Astrocyte of the cerebellum (primary cell): Measurements from ENCODE around the gene FOXB1.

Experiments
- DNase-seq: peaks from one replicate; pipeline ENCODE4 v3.0.0-alpha.2; 2011; ENCODE audit warnings: low read depth
- H3K4me3 ChIP-seq: 2 replicates; pipeline ENCODE4 v1.5.1; 2011; ENCODE audit warnings: mild to moderate bottlenecking, low read depth, low read length, moderate library complexity
- in situ Hi-C: cut with HindIII; loops from 2 replicates; pipeline ENCODE4 v1.10.0; 2017; ENCODE audit warnings: low sequenced_read_pairs
- TF ChIP-seq, protein P1 (sequence below): IDR thresholded peaks from 2 replicates; pipeline ENCODE4 v1.5.1; 2012; ENCODE audit warnings: low read length, low read depth, moderate library complexity, mild to moderate bottlenecking; ENCODE audit errors: missing control alignments

The FOXB1 gene

GRCh38 chr15:60017538-60018520, 13.7 kb downstream of the FOXB1 start:
- in situ Hi-C loops = no loop called here
- TF ChIP-seq, protein P1, sequence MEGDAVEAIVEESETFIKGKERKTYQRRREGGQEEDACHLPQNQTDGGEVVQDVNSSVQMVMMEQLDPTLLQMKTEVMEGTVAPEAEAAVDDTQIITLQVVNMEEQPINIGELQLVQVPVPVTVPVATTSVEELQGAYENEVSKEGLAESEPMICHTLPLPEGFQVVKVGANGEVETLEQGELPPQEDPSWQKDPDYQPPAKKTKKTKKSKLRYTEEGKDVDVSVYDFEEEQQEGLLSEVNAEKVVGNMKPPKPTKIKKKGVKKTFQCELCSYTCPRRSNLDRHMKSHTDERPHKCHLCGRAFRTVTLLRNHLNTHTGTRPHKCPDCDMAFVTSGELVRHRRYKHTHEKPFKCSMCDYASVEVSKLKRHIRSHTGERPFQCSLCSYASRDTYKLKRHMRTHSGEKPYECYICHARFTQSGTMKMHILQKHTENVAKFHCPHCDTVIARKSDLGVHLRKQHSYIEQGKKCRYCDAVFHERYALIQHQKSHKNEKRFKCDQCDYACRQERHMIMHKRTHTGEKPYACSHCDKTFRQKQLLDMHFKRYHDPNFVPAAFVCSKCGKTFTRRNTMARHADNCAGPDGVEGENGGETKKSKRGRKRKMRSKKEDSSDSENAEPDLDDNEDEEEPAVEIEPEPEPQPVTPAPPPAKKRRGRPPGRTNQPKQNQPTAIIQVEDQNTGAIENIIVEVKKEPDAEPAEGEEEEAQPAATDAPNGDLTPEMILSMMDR = no peak

GRCh38 chr15:60020736-60021135, 16.6 kb downstream of the FOXB1 start:
- H3K4me3 ChIP-seq = no peak overlapping the region
- no peak for DNase-seq
- TF ChIP-seq, protein P1 = no peak
- in situ Hi-C loops = no loop called here

More at GRCh38 chr15:60017538-60018520, 13.7 kb downstream of the FOXB1 start:
- no peak for DNase-seq
- H3K4me3 ChIP-seq = no peak overlapping the region

DNA sequence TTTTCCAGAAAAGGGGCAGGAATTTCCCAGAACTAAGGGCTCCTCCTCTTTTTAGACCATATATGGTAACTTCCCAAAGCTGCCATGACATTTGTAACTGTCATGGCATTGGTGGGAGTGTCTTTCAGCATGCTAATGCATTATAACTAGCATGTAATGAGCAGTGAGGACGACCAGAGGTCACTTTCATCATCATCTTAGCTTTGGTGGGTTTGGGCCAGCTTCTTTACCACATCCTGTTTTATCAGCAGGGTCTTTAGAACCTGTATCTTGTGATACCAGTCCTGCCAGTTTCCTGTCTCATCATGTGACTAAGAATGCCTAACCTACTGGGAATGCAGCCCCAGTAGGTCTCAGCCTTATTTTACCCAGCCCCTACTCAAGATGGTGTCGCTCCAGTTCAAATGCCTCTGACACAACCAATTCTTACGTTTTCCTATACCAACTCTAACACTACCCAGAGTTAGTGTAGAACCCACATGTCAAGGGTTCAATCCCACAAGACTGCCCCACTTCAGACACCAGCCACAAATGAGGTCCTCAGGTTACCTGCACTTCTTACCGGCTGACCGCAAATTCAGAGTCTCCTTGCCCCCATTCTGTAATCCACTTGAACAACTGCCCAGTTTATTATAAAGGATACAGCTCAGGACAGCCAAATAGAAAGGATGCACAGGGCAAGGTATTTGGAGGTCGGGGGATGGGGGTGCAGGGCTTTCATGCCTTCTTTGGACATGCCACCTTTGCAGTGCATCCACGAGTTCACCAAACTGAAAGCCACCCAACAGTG, 17.7 kb downstream of the FOXB1 start:
- in situ Hi-C loops = no loop called here
- TF ChIP-seq, protein P1 = no peak
- no peak overlapping the region for H3K4me3 ChIP-seq
- no peak for DNase-seq

GRCh38 chr15:60022379-60022741, 18.2 kb downstream of the FOXB1 start:
- no peak overlapping the region for H3K4me3 ChIP-seq
- TF ChIP-seq, protein P1 = no peak
- no peak for DNase-seq
- in situ Hi-C loops = no loop called here

- TF ChIP-seq, protein P1 = no peak
- in situ Hi-C loops = loop anchor here (5.0 kb wide), 1 partner anchor 59 kb away; no protein-coding TSS in a partner anchor
- no peak for DNase-seq
- H3K4me3 ChIP-seq = no peak overlapping the region
These were observed 22.4 kb downstream of the FOXB1 start for GRCh38 chr15:60026555-60026954.

- no peak overlapping the region for H3K4me3 ChIP-seq
- DNase-seq = no peak
- in situ Hi-C loops = no loop called here
- TF ChIP-seq, protein P1 = no peak
These were observed 31.2 kb downstream of the FOXB1 start for GRCh38 chr15:60035344-60035743.
